ENCODE data around the gene MYH9. TPM values are rescaled to one million over a fixed set of nuclear protein-coding genes. Genes with fewer than 3 reads are reported as not detected.
"Not testable (repeated sequence)": the region's sequence is repeated elsewhere in the genome, so short reads cannot be mapped to it uniquely, and the experiment has no call there.

MYH9 gene
- total and polyA plus RNA-seq, 4 donors, result 170 to 1,890 (median 1,068) TPM

DNA sequence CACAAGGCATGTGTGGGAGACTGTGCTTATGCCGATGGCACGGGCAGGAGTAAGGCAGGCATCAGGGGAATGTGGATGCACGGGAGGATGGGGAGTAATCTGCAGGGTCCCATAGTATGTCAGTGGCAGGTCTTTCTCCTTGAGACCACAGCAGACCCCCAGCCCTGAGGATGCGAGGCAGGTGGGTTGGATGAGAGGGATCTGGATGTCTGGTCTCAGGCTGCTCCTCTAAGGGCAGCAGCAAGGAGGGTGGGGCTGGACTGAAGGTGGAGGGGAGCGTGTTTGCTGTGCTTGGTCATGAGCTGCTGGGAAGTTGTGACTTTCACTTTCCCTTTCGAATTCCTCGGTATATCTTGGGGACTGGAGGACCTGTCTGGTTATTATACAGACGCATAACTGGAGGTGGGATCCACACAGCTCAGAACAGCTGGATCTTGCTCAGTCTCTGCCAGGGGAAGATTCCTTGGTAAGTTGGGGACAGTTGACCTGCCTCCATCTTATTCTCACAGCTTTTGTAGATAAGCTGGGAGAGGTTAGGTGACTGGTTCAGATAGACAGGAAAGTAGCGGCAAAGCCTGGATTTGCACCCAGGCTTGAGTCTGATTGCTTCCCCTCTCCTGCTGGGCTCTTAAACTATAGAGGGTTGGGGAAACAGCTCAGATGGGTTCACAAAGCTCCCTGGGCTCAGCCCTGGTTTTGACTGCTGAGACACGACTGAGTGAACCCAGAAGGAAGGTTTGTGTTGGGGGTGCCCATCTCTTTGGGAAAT is 134.8 kb downstream of the MYH9 start, which contains the start of gene APOL1:
APOL1 (plus strand) TSS at position 380 of the 769 bp plus-strand sequence. CDS start 1,823 bp downstream, outside the sequence.
- intact Hi-C loops (cut with DNase I), result no loop called here
- ATAC-seq (ENCODE audit: low FRiP score) (peak; percentile 54), DNase-seq (peak in 1 of 2 donors; percentile 70)
- Histone ChIP-seq H3K36me3 (ENCODE audit: control insufficient read depth in 1 of 2, insufficient read depth in 2 of 2, low read length in 1 of 2) (no peaks in the 10 kb centered on the region), H3K27me3 (ENCODE audit: control insufficient read depth in 1 of 2, insufficient read depth in 2 of 2, low read length in 1 of 2) (no peaks in the 10 kb centered on the region), H3K4me3 (ENCODE audit: low read length in 2 of 2) (peak within 1 kb of the TSS in 1 of 2 donors; percentile 20), H3K27ac (ENCODE audit: low read depth in 1 of 2, low read length in 2 of 2) (peak within 1 kb of the TSS in 1 of 2 donors; percentile 31), H3K9me3 (ENCODE audit: control insufficient read depth, low read length) (no peaks in the 10 kb centered on the region), H3K4me1 (ENCODE audit: control insufficient read depth in 1 of 2, insufficient read depth in 2 of 2, low read length in 2 of 2) (no peaks in the 10 kb centered on the region)
- WGBS, 2 donors, result 57 to 58% methylated on average over 10 of the region's 10 CpGs

DNA sequence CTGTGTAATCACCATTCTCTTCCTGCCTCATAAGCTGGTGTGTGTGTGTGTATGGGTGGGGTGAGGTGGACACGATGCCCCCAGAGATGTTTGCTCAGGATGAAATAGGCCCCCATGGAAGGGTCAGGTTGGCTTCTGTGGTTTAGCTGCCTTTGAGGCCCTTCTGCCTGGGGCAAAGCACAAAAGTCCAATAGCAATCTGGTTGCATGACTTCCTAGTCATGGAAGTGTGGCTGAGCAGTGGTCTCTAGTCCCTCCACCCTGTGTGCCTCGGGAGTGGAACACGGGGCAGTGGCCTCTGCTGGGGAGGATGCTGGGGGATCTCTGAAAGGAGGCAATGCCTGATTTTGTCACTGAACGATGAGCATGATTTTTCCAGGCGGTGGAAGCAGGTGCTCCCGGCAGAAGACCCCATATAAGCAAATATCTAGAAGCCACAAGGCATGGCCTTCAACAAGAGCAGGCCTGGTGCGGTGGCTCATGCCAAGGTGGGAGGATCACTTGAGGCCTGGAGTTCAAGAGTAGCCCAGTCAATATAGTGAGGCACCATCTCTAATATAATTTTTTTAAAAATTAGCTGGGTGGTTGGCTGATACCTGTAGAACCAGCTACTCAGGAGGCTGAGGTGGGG is 135.7 kb downstream of the MYH9 start:
- DNase-seq; H3K9me3 ChIP-seq (ENCODE audit: control insufficient read depth, low read length); H3K27ac ChIP-seq (ENCODE audit: low read depth in 1 of 2, low read length in 2 of 2); H3K4me1 ChIP-seq (ENCODE audit: control insufficient read depth in 1 of 2, insufficient read depth in 2 of 2, low read length in 2 of 2); H3K27me3 ChIP-seq (ENCODE audit: control insufficient read depth in 1 of 2, insufficient read depth in 2 of 2, low read length in 1 of 2); intact Hi-C loops (cut with DNase I); H3K4me3 ChIP-seq (ENCODE audit: low read length in 2 of 2); ATAC-seq (ENCODE audit: low FRiP score); H3K36me3 ChIP-seq (ENCODE audit: control insufficient read depth in 1 of 2, insufficient read depth in 2 of 2, low read length in 1 of 2): not testable (repeated sequence)
- WGBS, 2 donors, result 93 to 96% methylated on average over 7 of the region's 7 CpGs

DNA sequence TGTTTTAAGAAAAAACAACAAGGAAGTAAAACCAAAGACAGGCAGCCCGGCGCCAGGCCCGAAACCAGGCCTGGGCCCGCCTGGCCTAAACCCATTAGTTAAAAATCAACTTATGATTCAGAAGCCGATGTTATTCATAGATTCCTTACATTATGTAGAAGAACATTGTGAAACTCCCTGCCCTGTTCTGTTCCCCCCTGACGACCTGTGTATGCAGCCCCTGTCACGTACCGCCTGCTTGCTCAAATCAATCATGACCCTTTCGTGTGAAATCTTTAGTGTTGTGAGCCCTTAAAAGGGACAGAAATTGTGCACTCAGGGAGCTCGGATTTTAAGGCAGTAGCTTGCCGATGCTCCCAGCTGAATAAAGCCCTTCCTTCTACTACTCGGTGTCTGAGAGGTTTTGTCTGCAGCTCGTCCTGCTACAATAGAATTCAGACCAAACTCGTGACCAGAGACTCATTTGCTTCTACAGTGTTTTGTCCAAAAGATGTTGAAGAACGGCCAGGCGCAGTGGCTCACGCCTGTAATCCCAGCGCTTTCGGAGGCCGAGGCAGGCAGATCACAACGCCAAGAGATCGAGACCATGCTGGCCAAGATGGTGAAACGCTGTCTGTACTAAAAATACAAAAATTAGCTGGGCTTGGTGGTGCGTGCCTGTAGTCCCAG is 137.3 kb downstream of the MYH9 start:
- H3K27ac ChIP-seq (ENCODE audit: low read depth in 1 of 2, low read length in 2 of 2); H3K36me3 ChIP-seq (ENCODE audit: control insufficient read depth in 1 of 2, insufficient read depth in 2 of 2, low read length in 1 of 2); ATAC-seq (ENCODE audit: low FRiP score); H3K4me3 ChIP-seq (ENCODE audit: low read length in 2 of 2); H3K4me1 ChIP-seq (ENCODE audit: control insufficient read depth in 1 of 2, insufficient read depth in 2 of 2, low read length in 2 of 2); H3K27me3 ChIP-seq (ENCODE audit: control insufficient read depth in 1 of 2, insufficient read depth in 2 of 2, low read length in 1 of 2); H3K9me3 ChIP-seq (ENCODE audit: control insufficient read depth, low read length); intact Hi-C loops (cut with DNase I); DNase-seq: not testable (repeated sequence)
- 91 to 93% methylated on average over 24 of the region's 24 CpGs for WGBS, 2 donors

DNA sequence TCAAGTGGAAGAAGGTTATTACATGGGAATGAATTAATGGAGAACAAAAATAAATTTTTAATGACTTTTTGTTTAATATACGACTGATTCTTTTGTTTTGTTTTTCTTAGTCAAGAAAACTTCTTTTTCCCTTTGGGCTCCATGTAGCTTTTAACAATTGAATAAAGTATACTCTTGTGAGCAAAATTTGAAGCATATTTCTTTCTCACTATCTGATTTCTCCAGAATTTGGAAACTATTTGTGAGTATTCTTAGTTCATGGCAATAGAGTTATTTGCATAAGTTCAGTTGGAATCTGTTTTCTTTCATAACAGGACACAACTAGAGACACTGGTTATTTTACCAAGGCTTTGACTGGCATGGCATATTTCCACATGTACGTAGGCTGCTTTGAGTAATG is 138.6 kb downstream of the MYH9 start:
- no peaks in the 10 kb centered on the region for H3K4me1 ChIP-seq (ENCODE audit: control insufficient read depth in 1 of 2, insufficient read depth in 2 of 2, low read length in 2 of 2)
- intact Hi-C loops (cut with DNase I), result no loop called here
- DNase-seq, result no peak

DNA sequence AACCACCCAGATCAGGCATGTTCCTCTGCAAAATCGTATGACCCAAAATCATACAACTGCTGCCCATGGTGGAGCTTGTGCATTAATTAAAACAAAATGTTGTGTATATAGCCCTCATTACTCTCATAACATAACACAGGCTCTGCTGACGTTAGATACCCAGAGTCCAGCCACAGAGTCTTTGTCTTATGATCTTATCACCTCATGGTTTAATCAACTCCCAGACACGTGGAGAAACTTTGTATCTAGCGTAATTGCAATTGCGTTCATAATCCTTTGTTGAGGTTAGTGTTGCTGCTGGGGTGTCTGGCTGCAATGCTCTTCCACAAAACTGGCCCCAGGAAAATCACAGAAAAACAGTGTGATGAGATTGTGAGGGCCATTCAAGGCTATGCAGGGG is 139.8 kb downstream of the MYH9 start:
- DNase-seq (no peak), ATAC-seq (ENCODE audit: low FRiP score) (no peak)
- Histone ChIP-seq H3K27ac (ENCODE audit: low read depth in 1 of 2, low read length in 2 of 2) (no peak overlapping the region), H3K4me3 (ENCODE audit: low read length in 2 of 2) (no peak overlapping the region), H3K9me3 (ENCODE audit: control insufficient read depth, low read length) (no peaks in the 10 kb centered on the region), H3K4me1 (ENCODE audit: control insufficient read depth in 1 of 2, insufficient read depth in 2 of 2, low read length in 2 of 2) (no peaks in the 10 kb centered on the region), H3K36me3 (ENCODE audit: control insufficient read depth in 1 of 2, insufficient read depth in 2 of 2, low read length in 1 of 2) (no peaks in the 10 kb centered on the region), H3K27me3 (ENCODE audit: control insufficient read depth in 1 of 2, insufficient read depth in 2 of 2, low read length in 1 of 2) (no peaks in the 10 kb centered on the region)
- intact Hi-C loops (cut with DNase I), result no loop called here
- 83 to 86% methylated on average over 5 of the region's 5 CpGs for WGBS, 2 donors

More for the DNA sequence above, 138.6 kb downstream of the MYH9 start:
- no peaks in the 10 kb centered on the region for H3K36me3 ChIP-seq (ENCODE audit: control insufficient read depth in 1 of 2, insufficient read depth in 2 of 2, low read length in 1 of 2)
- no peak for ATAC-seq (ENCODE audit: low FRiP score)
- H3K27ac ChIP-seq (ENCODE audit: low read depth in 1 of 2, low read length in 2 of 2), result no peak overlapping the region
- 32 to 58% methylated on average over 2 of the region's 2 CpGs for WGBS, 2 donors
- no peaks in the 10 kb centered on the region for H3K9me3 ChIP-seq (ENCODE audit: control insufficient read depth, low read length)
- H3K27me3 ChIP-seq (ENCODE audit: control insufficient read depth in 1 of 2, insufficient read depth in 2 of 2, low read length in 1 of 2), result no peaks in the 10 kb centered on the region
- no peak overlapping the region for H3K4me3 ChIP-seq (ENCODE audit: low read length in 2 of 2)

DNA sequence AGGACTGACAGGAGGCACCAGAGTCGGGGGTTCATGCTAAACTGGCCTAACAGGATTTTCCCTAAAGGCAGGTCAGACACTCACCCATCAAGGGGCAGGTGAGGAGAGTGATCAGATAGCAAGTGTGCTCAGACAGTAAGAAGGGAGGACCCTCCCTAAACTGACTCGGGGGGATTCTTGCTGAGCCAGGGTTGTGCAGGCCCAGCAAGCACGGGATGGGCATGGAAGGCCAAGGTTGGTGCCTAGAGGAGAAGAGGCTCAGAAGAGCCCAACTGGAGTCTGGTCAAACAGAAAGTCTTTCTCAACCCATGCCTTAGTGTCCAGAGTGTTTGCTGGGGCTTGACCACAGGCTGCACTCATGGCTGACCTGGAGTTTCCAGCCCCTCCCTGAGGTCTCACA is 141.0 kb downstream of the MYH9 start:
- 94 to 95% methylated on average over 3 of the region's 3 CpGs for WGBS, 2 donors
- H3K4me3 ChIP-seq (ENCODE audit: low read length in 2 of 2), result no peak overlapping the region
- no peaks in the 10 kb centered on the region for H3K36me3 ChIP-seq (ENCODE audit: control insufficient read depth in 1 of 2, insufficient read depth in 2 of 2, low read length in 1 of 2)
- H3K9me3 ChIP-seq (ENCODE audit: control insufficient read depth, low read length), result no peaks in the 10 kb centered on the region
- H3K27me3 ChIP-seq (ENCODE audit: control insufficient read depth in 1 of 2, insufficient read depth in 2 of 2, low read length in 1 of 2), result no peaks in the 10 kb centered on the region
- intact Hi-C loops (cut with DNase I), result no loop called here
- DNase-seq (no peak), ATAC-seq (ENCODE audit: low FRiP score) (no peak)
- H3K4me1 ChIP-seq (ENCODE audit: control insufficient read depth in 1 of 2, insufficient read depth in 2 of 2, low read length in 2 of 2), result no peaks in the 10 kb centered on the region
- no peak overlapping the region for H3K27ac ChIP-seq (ENCODE audit: low read depth in 1 of 2, low read length in 2 of 2)

DNA sequence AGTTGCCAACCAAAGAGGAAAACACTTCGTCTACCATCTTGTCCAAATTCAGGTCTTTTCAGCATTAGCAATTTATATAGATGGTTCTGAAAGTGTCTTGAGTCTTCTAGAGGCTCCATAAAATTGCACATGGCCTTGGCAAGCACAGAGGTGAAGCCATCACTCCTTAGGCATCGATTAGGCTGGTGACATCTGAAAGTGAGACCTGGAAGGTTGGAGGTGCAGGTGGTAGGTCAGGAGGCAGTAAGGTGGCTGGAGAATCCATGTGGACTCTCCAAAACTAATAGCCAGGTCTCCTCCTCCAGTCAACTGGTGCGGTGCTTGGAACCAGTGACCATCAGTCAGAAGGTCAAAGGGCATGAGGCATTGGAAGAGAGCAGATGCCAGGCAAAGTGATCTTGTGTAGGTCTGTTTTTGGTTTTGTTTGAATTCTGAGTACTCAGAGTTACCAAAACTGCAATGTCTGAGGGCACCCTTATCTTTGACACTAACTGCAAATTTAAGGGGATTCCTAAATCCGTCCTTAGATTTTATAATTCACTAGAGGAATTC is 141.9 kb downstream of the MYH9 start:
- ATAC-seq (ENCODE audit: low FRiP score) (no peak), DNase-seq (no peak)
- intact Hi-C loops (cut with DNase I), result no loop called here
- 72% methylated on average over 4 of the region's 4 CpGs for WGBS, 2 donors
- H3K4me3 ChIP-seq (ENCODE audit: low read length in 2 of 2), result no peak overlapping the region
- no peaks in the 10 kb centered on the region for H3K27me3 ChIP-seq (ENCODE audit: control insufficient read depth in 1 of 2, insufficient read depth in 2 of 2, low read length in 1 of 2)
- H3K4me1 ChIP-seq (ENCODE audit: control insufficient read depth in 1 of 2, insufficient read depth in 2 of 2, low read length in 2 of 2), result no peaks in the 10 kb centered on the region
- no peak overlapping the region for H3K27ac ChIP-seq (ENCODE audit: low read depth in 1 of 2, low read length in 2 of 2)
- H3K9me3 ChIP-seq (ENCODE audit: control insufficient read depth, low read length), result no peaks in the 10 kb centered on the region
- H3K36me3 ChIP-seq (ENCODE audit: control insufficient read depth in 1 of 2, insufficient read depth in 2 of 2, low read length in 1 of 2), result no peaks in the 10 kb centered on the region

DNA sequence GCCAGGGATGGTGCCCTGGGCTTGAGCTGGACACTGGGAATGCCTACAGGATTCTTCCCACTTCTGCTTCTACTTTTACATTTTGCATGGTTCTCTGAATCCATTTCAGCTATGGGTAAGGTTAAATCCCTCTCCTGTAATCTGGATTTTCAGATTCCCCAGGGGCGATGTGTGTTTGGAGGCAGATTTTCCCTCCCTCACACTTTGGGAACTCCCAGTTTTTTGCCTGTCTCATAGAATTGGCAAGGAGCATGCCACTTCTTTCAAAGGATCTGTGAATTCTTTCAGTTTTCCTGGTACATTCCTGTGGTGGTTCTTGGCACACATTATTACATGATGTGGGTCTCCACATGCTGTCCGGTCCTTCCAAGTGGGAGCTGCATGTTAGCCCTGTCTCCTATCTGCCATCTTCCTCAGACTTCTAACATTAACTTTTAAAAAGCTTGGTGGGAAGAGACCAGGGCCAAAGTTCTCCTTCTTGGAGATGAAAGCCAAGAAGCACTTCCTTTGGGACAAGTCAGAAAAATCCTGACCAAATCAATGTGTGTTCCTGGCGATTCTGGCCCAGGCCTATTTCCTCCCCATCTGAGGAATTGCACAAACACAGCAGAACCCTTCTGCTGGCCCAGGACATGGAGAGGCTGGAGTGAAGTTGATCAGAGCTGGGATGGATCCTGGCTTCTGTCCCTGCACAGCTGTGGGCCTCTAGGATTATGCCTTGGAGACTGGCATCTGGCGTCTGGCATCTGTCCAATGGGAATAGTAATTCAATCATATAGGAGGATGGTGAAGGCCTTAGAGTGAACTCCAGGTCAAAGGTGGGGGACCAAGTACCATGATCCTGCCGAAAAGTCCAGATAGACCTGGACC is 143.0 kb downstream of the MYH9 start:
- 39% methylated on average over 5 of the region's 5 CpGs for WGBS, 2 donors
- H3K4me1 ChIP-seq (ENCODE audit: control insufficient read depth in 1 of 2, insufficient read depth in 2 of 2, low read length in 2 of 2), result no peaks in the 10 kb centered on the region
- H3K27me3 ChIP-seq (ENCODE audit: control insufficient read depth in 1 of 2, insufficient read depth in 2 of 2, low read length in 1 of 2), result no peaks in the 10 kb centered on the region
- intact Hi-C loops (cut with DNase I), result no loop called here
- H3K27ac ChIP-seq (ENCODE audit: low read depth in 1 of 2, low read length in 2 of 2), result peak overlapping the region in 1 of 2 donors; percentile 67
- peak; percentile 72 for ATAC-seq (ENCODE audit: low FRiP score)
- no peaks in the 10 kb centered on the region for H3K9me3 ChIP-seq (ENCODE audit: control insufficient read depth, low read length)
- peak in 1 of 2 donors; percentile 49 for DNase-seq
- H3K36me3 ChIP-seq (ENCODE audit: control insufficient read depth in 1 of 2, insufficient read depth in 2 of 2, low read length in 1 of 2), result no peaks in the 10 kb centered on the region
- H3K4me3 ChIP-seq (ENCODE audit: low read length in 2 of 2), result no peak overlapping the region

Measured in aorta (tissue), 5 donors.